ENCODE results near the gene SSH2. TPM values are rescaled to one million over a fixed set of nuclear protein-coding genes. Genes with fewer than 3 reads are reported as not detected.

SSH2 gene
- total RNA-seq, 1 experiment from 2014 or later = 14.6 TPM

- no peak overlapping the region for H3K4ac ChIP-seq (ENCODE audit: low read depth, low read length)
- peaks cover 2 to 8% (median 6%) of the 10 kb centered on the region in 3 experiments; a peak in 4 of 7 replicates for H3K36me3 Mint-ChIP-seq (ENCODE audit: insufficient read depth in 1 of 3, low read depth in 3 of 3)
- H3K79me2 ChIP-seq (ENCODE audit: insufficient read depth, low read length) = no peaks in the 10 kb centered on the region
- no peak overlapping the region for H2BK120ac ChIP-seq (ENCODE audit: low read depth, low read length, poor library complexity, severe bottlenecking)
- H3K56ac ChIP-seq (ENCODE audit: insufficient read length, low read depth, low read length) = no peak overlapping the region
- no peak overlapping the region for H2BK12ac ChIP-seq (ENCODE audit: insufficient read length, low read depth, low read length)
- H3K27me3 ChIP-seq (ENCODE audit: insufficient read depth, low read length) = no peaks in the 10 kb centered on the region
- no peak for TF ChIP-seq CTCF (conservative IDR thresholded peaks at IDR 0.05)
- H3K27ac Mint-ChIP-seq = no peak overlapping the region
- H3T11ph ChIP-seq (ENCODE audit: low read length) = no peak overlapping the region
- no peak overlapping the region for H3K4me2 ChIP-seq (ENCODE audit: insufficient read depth, insufficient read length, low read length)
- no peak overlapping the region for H2BK15ac ChIP-seq (ENCODE audit: low read depth, low read length)
- no peak overlapping the region for H4K5ac ChIP-seq (ENCODE audit: insufficient read length, low read depth, low read length)
- no peak overlapping the region for H4K8ac ChIP-seq (replicated peaks; ENCODE audit: insufficient read length, low read depth, low read length)
- DNase-seq = no peak
- no peak overlapping the region for H3K18ac ChIP-seq (ENCODE audit: insufficient read length, low read depth, low read length)
- peaks cover 18 to 23% of the 10 kb centered on the region in 2 experiments for H3K4me1 Mint-ChIP-seq
- H3K4me1 ChIP-seq (ENCODE audit: insufficient read depth, low read length) = peaks cover 2% of the 10 kb centered on the region; the same call in 1 of the 2 replicates
- H2AK5ac ChIP-seq (ENCODE audit: insufficient read length, low read length) = no peak overlapping the region
- H3K23me2 ChIP-seq (ENCODE audit: insufficient read length, low read depth, low read length, poor library complexity, severe bottlenecking) = peaks cover 5% of the 10 kb centered on the region
- no peaks in the 10 kb centered on the region for H3K9me3 ChIP-seq (ENCODE audit: control insufficient read depth, low read depth, low read length)
- no peak overlapping the region for H4K91ac ChIP-seq (ENCODE audit: insufficient read length, low read depth, low read length)
- H2AFZ ChIP-seq (ENCODE audit: low read length) = no peak overlapping the region
- no peak overlapping the region for H2BK20ac ChIP-seq (ENCODE audit: low read depth, low read length, poor library complexity, severe bottlenecking)
- WGBS (ENCODE audit: extremely low coverage, insufficient read length, low lambda C conversion rate) = no CpG with 5 or more reads among the region's 1 CpG
- H3K27ac ChIP-seq (ENCODE audit: insufficient read length, low read depth, low read length) = no peak overlapping the region
- H3K9me3 Mint-ChIP-seq = no peaks in the 10 kb centered on the region
- H2BK5ac ChIP-seq (ENCODE audit: insufficient read length, low read length) = no peak overlapping the region
- H3K14ac ChIP-seq (ENCODE audit: insufficient read depth, low read length) = no peak overlapping the region
- H3K27me3 Mint-ChIP-seq (ENCODE audit: low read depth) = peaks cover 15% of the 10 kb centered on the region
- H3K23ac ChIP-seq (ENCODE audit: insufficient read length, low read depth, low read length) = no peak overlapping the region
- no peaks in the 10 kb centered on the region for H4K20me1 ChIP-seq (ENCODE audit: control insufficient read depth, insufficient read depth, insufficient read length)
- H3K4me3 Mint-ChIP-seq = no peak overlapping the region
- no peak overlapping the region for H3K9ac ChIP-seq (ENCODE audit: extremely low read depth, insufficient read length, low read length)
- H3K79me1 ChIP-seq (ENCODE audit: insufficient read depth, low read depth, low read length, poor library complexity, severe bottlenecking) = no peaks in the 10 kb centered on the region
Measured at GRCh38 chr17:29627951-29628350, 302.1 kb downstream of the SSH2 start.

Measured in H9 (cell line).